Brain microvascular endothelial cell (primary cell): ENCODE data around the gene TASP1.

Experiments
- DNase-seq: peaks from one replicate; pipeline ENCODE4 v3.0.0-alpha.2; 2020
- H3K27ac ChIP-seq: fragments of 250-450 bp; sonication (Bioruptor Pico); 2 replicates; pipeline ENCODE4 v1.5.1; 2020; ENCODE audit warnings: mild to moderate bottlenecking, moderate library complexity
- H3K27me3 ChIP-seq: fragments of 250-450 bp; sonication (Bioruptor Pico); replicated peaks from 2 replicates; pipeline ENCODE4 v1.5.1; 2020; ENCODE audit warnings: mild to moderate bottlenecking
- H3K36me3 ChIP-seq: fragments of 250-450 bp; sonication (Bioruptor Pico); replicated peaks from 2 replicates; pipeline ENCODE4 v1.5.1; 2020; ENCODE audit warnings: mild to moderate bottlenecking
- H3K4me3 ChIP-seq: 2 replicates; pipeline ENCODE4 v1.5.1; 2011; ENCODE audit warnings: low read depth, mild to moderate bottlenecking, control low read depth, low read length, moderate library complexity
- CTCF ChIP-seq: IDR thresholded peaks from 2 replicates; pipeline ENCODE4 v1.5.1; 2011; ENCODE audit warnings: low read depth, mild to moderate bottlenecking, moderate library complexity, low read length, control low read depth, inconsistent platforms; ENCODE audit errors: missing control alignments
- in situ Hi-C: cut with HindIII; loops from 2 replicates; pipeline ENCODE4 v1.10.0; 2017; ENCODE audit warnings: low sequenced_read_pairs, low pct_ligation_motif_present

TASP1 gene

DNA sequence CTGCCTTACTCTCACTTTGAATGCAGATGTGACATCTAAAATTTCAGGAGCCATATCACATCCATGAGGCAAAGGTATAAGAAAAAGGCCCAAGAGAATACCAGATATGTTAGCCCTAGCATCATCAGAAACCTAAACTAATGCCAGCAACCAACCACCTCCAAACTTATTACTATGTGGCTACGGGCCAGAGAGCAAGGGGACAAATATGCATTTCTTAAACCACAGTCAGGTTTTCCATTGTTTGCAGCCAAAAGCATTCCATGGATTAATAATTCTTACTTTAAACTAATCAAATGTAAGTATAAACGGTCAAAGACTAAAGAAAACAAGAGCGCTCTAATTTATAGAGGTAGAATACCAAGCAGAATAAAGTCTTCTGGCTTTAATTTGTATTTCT is 84.7 kb downstream of the TASP1 start:
- Histone ChIP-seq H3K27ac (no peak overlapping the region), H3K36me3 (no peaks in the 10 kb centered on the region)
- in situ Hi-C loops: no loop called here

DNA sequence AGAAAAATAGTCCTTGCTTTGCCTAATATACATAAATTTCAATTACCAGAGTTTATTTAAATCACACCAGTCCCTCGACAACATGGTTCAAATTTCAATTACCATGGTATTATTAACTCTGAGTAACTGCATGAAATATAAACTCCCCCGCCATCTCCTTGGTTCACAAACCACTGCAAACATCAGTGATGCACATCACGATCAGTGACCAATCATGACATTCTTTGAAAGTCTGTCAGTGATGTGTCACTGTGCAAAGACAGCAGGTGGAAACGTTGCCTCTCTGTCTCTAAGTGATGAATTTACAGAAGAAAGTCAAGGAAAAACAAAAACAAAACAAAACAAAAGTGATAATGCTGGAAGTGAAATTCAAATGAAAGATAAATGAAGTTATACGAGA is 86.7 kb downstream of the TASP1 start:
- no peak for TF ChIP-seq CTCF
- no peaks in the 10 kb centered on the region for H3K27me3 ChIP-seq
- peak; percentile 2 for DNase-seq
- no peak overlapping the region for H3K27ac ChIP-seq
- in situ Hi-C loops: no loop called here
- no peak overlapping the region for H3K4me3 ChIP-seq
- H3K36me3 ChIP-seq: no peaks in the 10 kb centered on the region

More for the DNA sequence above, 84.7 kb downstream of the TASP1 start:
- no peak for DNase-seq
- TF ChIP-seq CTCF: no peak
- Histone ChIP-seq H3K4me3 (no peak overlapping the region), H3K27me3 (no peaks in the 10 kb centered on the region)

DNA sequence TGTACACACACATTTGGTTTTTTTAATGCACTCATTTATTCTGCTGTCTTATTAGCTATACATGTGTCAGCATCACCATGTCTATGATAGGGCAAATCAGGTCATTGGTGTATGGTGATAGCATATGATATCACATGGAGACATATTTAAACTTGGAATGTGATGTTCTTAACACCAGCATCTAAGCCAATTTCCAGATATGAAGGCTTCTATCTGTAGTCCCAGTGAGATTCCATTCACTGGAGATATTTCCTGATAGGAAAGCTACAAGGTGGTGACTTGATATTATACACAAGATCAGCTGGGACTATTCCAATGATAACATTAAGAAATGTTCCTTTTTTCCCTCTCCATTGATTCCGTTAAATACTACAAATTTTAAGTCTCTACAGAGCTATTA is 89.3 kb downstream of the TASP1 start:
- no peak for TF ChIP-seq CTCF
- in situ Hi-C loops: no loop called here
- Histone ChIP-seq H3K27me3 (no peaks in the 10 kb centered on the region), H3K27ac (no peak overlapping the region), H3K36me3 (no peaks in the 10 kb centered on the region), H3K4me3 (no peak overlapping the region)
- DNase-seq: no peak

DNA sequence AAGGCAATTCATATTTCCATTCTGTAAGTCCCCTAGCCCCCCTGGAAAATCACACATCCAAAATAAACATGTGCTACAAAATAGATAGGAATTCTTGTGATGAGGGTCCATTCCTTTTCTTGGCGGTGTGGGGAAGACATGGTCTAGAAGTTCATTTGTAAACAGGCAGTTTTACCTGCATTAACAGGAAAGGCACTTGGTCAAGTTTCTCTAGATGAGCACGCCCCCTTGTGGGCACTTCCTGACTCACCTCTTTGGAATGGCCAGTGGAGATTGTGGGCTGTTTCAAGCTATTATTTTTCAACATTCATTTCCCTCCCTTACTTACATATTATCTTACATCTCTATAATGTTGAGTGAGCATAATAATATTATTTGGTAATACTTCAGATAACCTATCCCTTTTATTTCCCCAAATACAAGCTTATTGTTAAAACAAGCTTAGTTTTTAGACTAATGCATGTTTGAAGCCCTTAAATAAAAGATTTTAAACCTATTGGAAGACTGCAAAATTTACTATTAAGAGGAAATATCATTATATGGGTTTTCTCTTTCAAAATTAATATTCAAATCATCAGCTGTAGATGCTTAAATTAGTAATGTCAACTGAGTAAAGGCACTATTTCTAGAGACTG is 92.1 kb downstream of the TASP1 start:
- no peaks in the 10 kb centered on the region for H3K27me3 ChIP-seq
- peak; percentile 76 for DNase-seq
- in situ Hi-C loops: no loop called here
- H3K27ac ChIP-seq: no peak overlapping the region
- TF ChIP-seq CTCF: peak; percentile 88
- H3K36me3 ChIP-seq: no peaks in the 10 kb centered on the region
- H3K4me3 ChIP-seq: no peak overlapping the region

DNA sequence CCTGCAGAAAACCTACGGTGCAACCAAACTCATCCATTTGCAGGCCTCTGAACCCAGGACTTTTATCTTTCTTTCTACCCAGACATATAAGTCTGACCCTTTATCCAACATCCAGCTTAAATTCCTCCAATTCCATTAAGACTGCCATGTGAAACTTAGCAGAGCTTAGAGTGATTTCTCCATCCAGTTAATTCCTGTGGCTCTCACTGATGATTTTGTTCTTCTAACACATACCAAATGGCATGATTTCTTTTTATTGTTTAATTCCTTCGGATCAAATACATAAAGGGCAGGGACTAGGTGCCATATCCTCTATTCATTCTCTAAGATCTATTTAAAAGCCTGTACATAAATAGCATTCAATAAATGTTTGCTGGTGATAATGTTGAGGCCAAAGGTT is 92.9 kb downstream of the TASP1 start:
- no peak for TF ChIP-seq CTCF
- in situ Hi-C loops: no loop called here
- Histone ChIP-seq H3K27me3 (no peaks in the 10 kb centered on the region), H3K36me3 (no peaks in the 10 kb centered on the region), H3K4me3 (no peak overlapping the region), H3K27ac (no peak overlapping the region)
- DNase-seq: no peak

DNA sequence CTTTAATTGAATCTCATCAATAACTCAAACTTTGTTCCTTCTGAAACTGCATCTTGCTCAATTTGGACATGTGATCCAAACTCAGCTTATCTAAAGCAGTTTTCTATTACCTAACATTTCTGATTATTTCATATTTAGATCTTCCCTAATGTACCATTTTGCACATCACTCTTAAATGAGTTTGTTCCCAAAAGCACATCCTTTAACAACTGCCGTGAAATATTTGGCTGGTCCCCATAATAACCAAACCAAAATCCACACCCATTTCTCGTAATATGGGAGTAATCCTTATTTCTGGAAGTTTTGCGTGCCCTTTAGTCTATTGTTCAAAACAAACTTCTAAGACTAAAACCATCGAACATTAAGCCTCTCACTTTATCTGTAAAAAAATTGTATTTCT is 94.9 kb downstream of the TASP1 start:
- Histone ChIP-seq H3K27ac (no peak overlapping the region), H3K36me3 (no peaks in the 10 kb centered on the region), H3K4me3 (no peak overlapping the region), H3K27me3 (no peaks in the 10 kb centered on the region)
- DNase-seq: no peak
- TF ChIP-seq CTCF: no peak
- in situ Hi-C loops: no loop called here
